Measurements from ENCODE around the gene TEX29.

The TEX29 gene

DNA sequence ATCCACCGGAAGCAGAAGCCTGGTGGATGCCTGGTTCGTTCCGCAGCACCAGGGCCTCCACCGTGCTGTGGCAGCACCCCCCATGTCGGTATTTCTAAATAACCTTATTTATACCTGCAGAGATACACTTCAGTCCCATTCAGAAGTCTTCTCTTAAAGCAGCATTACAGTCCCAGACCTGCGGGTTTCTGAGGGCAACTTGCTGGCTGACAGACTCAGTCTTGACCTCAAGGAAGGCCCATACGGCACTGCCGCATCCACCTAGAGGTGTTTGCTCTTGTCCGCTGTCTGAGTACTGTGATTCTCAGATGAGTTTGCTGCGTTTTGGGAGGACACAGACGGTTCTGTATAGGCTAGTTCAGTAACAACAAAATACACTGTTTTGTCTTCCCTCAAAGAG, 16.9 kb upstream of the TEX29 start:
- TF ChIP-seq GATA1 (IDR thresholded peaks at IDR 0.05; ENCODE audit: low read depth, low read length) (no peak), POLR2A (IDR thresholded peaks at IDR 0.05; ENCODE audit: low read length) (no peak)
- DNase-seq = no peak

DNA sequence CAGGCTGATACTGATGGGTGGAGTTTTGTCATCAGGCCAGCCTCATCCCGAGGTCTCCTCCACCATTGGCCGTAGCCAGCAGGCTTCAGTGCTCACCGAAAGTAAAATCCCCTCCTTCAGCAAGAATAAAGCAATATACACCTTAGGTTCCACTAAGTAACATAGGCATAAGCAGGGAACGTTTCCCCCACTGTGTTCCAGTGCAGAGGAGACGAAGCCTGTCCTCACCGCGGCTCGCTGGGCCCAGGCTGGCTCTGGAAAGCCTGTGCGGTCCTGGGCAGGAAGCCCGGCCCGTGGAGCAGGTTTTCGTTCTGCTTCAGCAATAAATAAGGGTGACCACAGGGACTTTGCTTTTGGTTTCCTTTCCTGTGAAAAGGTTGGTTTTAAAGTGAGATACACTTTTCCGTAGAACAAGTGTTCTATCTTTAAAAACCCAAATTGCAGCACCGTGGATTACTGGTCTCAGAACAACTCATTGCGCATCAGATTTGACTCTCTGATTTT, 16.3 kb upstream of the TEX29 start:
- no peak for DNase-seq
- TF ChIP-seq GATA1 (IDR thresholded peaks at IDR 0.05; ENCODE audit: low read depth, low read length) (no peak), POLR2A (IDR thresholded peaks at IDR 0.05; ENCODE audit: low read length) (no peak)

DNA sequence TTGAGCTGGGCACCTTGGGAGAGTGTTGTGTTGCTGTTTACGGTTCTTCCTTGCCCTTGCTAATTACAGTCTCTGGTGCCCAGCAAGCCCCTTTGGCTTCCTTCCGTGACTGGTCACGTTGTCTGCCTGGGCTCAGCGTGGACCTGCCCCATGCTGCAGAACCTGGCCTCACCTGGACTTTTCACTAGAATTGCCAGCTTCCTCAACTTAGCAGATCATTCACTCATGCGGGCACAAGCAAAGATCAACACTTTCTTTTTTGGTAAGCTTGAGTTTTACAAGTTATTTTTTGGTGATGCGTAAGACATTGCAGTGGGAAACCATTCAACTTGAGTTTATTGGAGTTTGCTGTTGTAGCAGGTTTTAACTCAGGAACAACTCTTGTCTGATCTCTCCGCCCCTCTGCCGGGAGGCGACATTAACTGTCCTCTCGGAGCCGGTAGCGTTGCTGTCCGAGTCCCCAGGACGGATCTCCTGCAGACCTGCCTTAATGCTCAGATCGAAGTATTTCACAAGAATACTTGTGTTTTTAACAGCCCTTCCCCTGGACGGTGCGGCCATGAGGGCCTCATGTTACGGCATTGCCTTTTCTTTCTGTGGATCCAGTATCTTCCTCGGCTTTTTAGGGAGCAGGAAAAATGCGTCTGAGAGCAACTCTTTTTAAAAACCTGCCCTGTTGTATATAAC, 15.7 kb upstream of the TEX29 start:
- no peak for DNase-seq
- no peak for TF ChIP-seq GATA1 (IDR thresholded peaks at IDR 0.05; ENCODE audit: low read depth, low read length)

DNA sequence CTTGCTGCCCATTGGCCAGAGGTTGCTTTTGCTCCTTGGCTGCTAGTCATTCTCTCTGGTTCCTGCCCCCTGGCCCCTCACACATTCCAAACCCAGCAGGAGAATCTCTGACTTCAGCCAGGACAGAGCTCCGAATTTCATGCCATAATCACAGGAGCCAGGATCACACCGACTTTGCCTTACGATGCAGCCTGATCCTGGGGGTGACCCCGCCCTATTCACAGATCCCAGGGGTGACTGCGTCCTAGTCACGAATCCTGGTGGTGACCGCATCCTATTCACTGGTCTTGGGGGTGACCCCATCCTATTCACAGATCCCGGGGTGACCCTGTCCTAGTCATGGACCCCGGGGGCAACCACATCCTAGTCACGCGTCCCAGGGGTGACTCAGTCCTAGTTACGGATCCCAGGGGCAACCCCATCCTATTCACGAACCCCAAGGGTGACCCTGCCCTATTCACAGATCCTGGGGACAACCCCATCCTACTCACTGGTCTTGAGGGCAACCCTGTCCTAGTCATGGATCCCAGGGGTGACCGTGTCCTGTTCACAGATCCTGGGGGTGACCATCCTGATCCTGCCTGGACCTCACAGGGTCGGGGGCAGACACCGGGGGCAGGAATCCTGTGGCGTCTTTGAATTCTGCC, 7.4 kb upstream of the TEX29 start:
- no peak for DNase-seq
- TF ChIP-seq GATA1 (IDR thresholded peaks at IDR 0.05; ENCODE audit: low read depth, low read length) (no peak), POLR2A (IDR thresholded peaks at IDR 0.05; ENCODE audit: low read length) (no peak)

DNA sequence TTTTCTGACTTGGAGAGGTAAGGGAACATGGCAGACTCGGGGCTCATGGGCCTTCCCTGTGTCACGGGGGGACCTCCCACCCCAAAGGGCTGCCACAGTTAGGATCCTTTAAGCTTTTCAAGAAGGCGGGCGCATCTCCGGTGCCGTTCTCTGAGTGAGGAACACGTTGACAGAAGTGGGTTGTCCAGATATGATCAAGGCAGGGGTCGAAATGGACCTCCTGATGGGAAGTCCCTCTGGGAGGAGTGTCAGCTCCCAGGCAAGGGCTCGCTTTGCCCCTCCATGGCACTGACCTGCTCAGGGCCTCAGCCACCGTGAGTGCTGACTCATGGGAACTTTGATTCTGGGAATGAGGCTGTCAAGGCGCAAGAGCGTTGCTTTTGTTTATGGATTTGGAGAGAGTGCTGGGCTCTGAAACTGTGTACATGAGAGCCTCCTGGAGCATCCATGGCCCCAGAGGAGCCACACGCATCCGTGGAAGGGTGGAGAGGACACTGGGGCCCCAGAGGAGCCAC, 6.5 kb upstream of the TEX29 start:
- no peak for DNase-seq
- TF ChIP-seq POLR2A (IDR thresholded peaks at IDR 0.05; ENCODE audit: low read length) (no peak), GATA1 (IDR thresholded peaks at IDR 0.05; ENCODE audit: low read depth, low read length) (no peak)

DNA sequence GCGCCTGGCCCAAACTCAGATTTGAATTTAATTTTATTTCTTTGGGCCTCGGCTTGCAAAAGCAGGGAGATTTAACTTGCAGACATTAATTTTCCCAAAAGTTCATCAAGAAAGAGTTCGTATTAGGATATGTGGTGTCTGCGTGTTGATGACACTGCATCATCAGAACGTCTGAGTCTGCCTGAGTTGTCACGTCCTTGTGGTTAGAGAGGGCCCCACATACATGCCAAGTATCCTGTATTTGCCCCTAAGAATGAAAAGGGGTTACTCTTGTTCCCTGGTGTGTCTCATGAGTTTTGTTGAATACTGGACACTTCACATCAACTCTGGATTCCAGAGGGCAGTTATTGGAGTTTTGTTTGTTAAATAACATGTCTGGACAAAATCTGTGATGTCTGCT, 5.6 kb upstream of the TEX29 start:
- TF ChIP-seq POLR2A (IDR thresholded peaks at IDR 0.05; ENCODE audit: low read length) (no peak), GATA1 (IDR thresholded peaks at IDR 0.05; ENCODE audit: low read depth, low read length) (no peak)
- DNase-seq = no peak

DNA sequence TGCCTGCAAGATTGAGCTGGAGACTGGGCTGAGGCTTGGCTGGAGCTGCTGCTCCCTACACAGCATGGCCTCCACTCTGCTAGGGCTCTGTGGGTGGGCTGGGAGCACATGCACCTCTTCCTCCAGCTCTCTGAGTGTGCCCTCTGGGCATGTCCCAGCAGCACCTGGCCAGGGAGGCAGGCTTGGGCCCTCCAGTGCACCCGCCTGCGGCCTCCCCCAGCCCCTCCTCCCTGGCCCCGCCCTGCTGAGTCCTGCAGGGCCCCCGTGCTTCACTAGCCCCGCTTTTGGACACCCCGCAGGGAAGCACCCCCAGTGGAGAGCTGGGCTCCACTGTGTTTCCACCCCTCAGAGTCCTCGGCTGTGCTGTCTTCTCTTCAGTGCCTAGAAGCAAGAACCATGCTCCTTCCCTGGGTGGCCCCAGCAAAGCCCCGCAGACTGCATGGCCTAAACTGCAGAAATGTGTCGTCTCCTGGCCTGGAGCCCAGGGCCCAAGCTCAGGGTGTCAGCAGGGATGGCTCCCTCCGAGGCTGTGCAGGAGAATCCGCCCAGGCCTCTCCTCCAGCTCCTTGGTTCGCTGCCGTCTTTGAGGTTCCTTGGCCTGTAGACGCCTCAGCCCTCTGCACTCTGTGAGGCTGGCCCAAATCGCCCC, 5.0 kb upstream of the TEX29 start:
- no peak for DNase-seq

DNA sequence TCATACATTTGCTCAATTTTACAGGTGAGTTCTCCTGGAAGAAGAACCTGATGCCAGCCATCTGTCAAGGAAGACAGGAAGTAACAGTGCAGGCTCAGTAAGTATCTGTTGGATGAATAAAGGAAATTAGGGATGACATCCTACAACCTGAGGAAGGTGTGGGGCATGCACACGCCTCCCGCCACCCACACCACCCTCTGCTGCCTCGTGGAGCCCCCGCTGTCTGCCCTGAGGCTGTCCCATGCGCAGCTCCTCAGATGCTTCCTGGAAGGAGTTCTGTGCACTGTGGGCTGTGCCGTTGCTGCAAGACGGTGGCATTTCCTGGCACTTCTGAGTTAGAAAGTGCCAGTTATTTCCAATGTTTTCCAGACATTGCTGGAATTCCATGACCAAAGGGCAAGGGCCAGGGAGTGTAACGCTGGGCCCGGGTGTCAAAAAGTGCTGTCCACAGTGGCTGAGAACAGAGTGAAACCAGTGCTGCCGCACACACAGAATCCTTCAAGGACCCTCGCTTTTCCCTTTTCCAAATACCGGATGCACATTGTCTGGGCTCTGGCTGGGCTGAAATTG, 4.2 kb upstream of the TEX29 start:
- no peak for TF ChIP-seq POLR2A (IDR thresholded peaks at IDR 0.05; ENCODE audit: low read length)
- no peak for TF ChIP-seq GATA1 (IDR thresholded peaks at IDR 0.05; ENCODE audit: low read depth, low read length)
- no peak for DNase-seq

More for the DNA sequence above, 5.0 kb upstream of the TEX29 start:
- TF ChIP-seq GATA1 (IDR thresholded peaks at IDR 0.05; ENCODE audit: low read depth, low read length) (no peak), POLR2A (IDR thresholded peaks at IDR 0.05; ENCODE audit: low read length) (no peak)

DNA sequence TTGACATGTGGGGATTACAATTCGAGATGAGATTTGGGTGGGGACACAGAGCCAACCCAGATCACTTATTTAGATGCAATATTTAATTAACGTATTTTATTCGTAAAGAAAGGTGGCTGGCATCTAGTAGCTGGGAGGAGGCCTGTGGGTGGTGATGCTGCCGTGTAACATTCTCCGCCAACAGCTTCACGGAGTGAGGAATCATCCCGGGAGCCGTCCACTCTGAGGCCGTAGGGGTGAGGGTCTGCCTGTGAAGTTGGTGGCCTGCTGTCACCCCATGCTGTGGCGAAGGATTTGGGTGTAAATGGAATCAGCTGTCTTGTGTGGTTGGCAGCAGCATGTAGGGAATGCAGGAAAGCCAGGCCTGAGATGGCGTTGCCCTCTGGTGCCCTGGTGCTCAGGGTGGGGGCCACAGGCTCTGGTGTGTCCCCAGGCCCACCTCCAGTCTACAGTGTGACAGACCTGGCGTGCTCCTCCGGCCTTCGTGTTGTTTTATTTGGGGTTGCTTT, 3.3 kb upstream of the TEX29 start:
- TF ChIP-seq GATA1 (IDR thresholded peaks at IDR 0.05; ENCODE audit: low read depth, low read length) (no peak), POLR2A (IDR thresholded peaks at IDR 0.05; ENCODE audit: low read length) (no peak)
- no peak for DNase-seq

DNA sequence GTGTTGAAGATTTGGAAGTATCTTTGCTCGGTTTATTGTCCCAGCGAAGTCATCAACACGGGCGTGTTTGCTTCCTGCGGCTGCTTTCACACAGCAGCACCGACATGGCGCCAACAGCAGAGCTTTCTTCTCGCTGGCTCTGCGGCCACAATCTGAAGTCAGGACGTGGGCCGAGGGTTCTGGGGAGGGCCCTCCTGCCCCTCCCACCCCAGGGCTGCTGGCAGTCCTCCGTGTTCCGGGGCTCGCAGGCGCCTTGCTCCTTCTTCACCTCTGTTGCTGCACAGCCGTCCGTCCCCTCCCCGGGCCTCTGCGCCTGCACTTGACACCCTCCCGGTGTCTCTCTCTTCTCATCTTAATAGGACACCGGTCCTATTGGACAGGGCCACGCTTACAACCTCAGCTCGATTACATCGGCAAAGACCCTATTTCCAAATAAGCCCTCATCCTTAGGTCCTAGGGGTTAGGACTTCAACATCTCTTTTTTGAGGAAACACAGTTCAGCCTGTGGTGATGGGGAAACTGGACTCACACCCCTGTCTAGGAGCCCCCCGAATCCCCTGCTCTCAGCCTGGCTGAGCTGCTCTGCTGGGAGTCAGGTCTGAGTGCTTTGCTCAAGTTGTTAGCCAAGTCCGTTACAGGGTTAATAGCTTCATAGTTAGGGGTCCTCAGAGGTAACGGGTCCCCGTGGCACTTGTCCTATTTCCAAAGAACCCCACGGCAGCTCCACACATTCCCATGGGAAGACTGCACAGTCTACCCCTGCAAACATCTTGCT, 2.7 kb upstream of the TEX29 start:
- TF ChIP-seq POLR2A (IDR thresholded peaks at IDR 0.05; ENCODE audit: low read length) (no peak), GATA1 (IDR thresholded peaks at IDR 0.05; ENCODE audit: low read depth, low read length) (no peak)
- DNase-seq = no peak

DNA sequence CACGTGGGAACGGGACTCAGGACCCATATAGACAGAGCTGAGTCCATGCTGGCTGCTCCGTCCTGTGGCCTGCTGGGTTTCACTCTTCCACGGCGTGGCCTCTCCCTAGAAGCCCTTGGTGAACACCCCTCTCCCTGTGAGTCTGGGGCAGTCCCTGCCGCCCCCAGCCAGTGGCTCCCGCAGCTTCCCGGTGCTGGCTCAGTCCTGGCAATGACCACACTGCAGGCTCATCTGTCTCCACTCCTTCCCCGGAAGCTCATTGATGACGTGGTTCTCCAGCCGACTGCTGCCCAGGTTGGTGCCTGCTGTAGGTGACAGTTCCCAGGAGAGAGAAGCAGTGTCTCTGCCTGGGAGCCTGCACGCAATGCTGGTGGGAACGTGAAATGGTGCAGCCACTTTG, 2.1 kb upstream of the TEX29 start:
- DNase-seq = no peak
- TF ChIP-seq GATA1 (IDR thresholded peaks at IDR 0.05; ENCODE audit: low read depth, low read length) = no peak

DNA sequence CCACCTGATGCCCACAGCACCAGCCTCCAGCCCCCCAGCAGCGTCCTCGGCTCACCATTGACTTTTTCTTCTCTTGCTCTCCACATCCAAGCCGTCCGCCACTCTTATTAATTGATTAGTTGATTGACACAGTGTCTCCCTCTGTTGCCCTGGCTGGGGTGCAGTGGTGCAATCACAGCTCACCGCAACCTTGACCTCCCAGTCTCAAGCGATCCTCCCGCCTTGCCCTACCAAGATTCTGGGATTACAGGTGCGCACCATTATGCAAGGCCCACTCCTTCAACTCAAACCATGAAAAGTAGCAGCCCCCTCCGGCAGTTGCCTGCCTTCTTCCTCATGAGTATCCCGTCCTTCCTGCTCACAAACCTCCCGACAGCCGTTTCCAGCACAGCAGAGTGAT, 921 bp upstream of the TEX29 start:
- TF ChIP-seq GATA1 (IDR thresholded peaks at IDR 0.05; ENCODE audit: low read depth, low read length) = no peak
- no peak for TF ChIP-seq POLR2A (IDR thresholded peaks at IDR 0.05; ENCODE audit: low read length)

More for the DNA sequence above, 921 bp upstream of the TEX29 start:
- no peak for DNase-seq

Data from erythroblast (primary cell).